GM12878 (cell line): ENCODE data around the gene ASIC4. TPM values are rescaled to one million over a fixed set of nuclear protein-coding genes. Genes with fewer than 3 reads are reported as not detected.

ENCODE experiments used
- ATAC-seq: fragments of 200-7000 bp; cut with Tn5 transposase; 3 replicates; pipeline ENCODE4 v1.9.1; 2020; ENCODE audit warnings: mild to moderate bottlenecking, moderate library complexity
- BruUV-seq: library from RNA; stranded (reverse); fragments of 400-500 nt; replicated peaks from 2 replicates; lab custom pipeline; 2021; lab: Mats Ljungman, UMichigan
- CTCF ChIA-PET: fragments of 300-600 bp; sonication (Branson Sonifier 250); formaldehyde crosslinking; extraction: SDS; loops from one replicate; lab custom pipeline; 2021; ENCODE audit warnings: inconsistent platforms; lab: Yijun Ruan, JAX
- POLR2A ChIA-PET: fragments of 350-600 bp; formaldehyde crosslinking; extraction: SDS; loops from one replicate; lab custom pipeline; 2021; ENCODE audit warnings: inconsistent platforms; lab: Charles Lee
- RAD21 ChIA-PET: fragments of 300-600 bp; sonication (Branson Sonifier 250); formaldehyde crosslinking; loops from one replicate; lab custom pipeline; 2023; ENCODE audit warnings: antibody characterized with exemption; ENCODE audit not compliant: unreplicated experiment; lab: Charles Lee
- SMC1A ChIA-PET: fragments of 300-600 bp; sonication (Branson Sonifier 250); formaldehyde crosslinking; loops from one replicate; lab custom pipeline; 2023; ENCODE audit not compliant: unreplicated experiment, uncharacterized antibody; lab: Charles Lee
- DNase-seq: peaks from one replicate; pipeline ENCODE4 v3.0.0-alpha.2; 2011; ENCODE audit warnings: low read depth, low spot score
- FAIRE-seq: peaks from 3 replicates; lab custom pipeline; 2011; peaks lifted over from hg19 to GRCh38; lab: Jason Lieb, UNC
- H2AFZ ChIP-seq: 2 replicates; pipeline ENCODE4 v1.6.0; 2011; ENCODE audit warnings: low read depth, low read length, control low read depth; ENCODE audit not compliant: control insufficient read depth
- H3K27ac ChIP-seq: 2 replicates; pipeline ENCODE4 v1.5.1; 2011; ENCODE audit warnings: control low read depth; ENCODE audit not compliant: control insufficient read depth, insufficient read depth
- H3K27me3 ChIP-seq, 2 experiments: replicated peaks in 1 of 2; 2 replicates each; pipeline versions ENCODE4 v1.6.0 to v1.6.1; 2011; ENCODE audit warnings: low read length in 1 of 2; ENCODE audit not compliant: control insufficient read depth in 2 of 2, insufficient read depth in 2 of 2
- H3K36me3 ChIP-seq, 2 experiments: 2 replicates each; pipeline ENCODE4 v1.5.1; 2011; ENCODE audit warnings: low read length in 1 of 2; ENCODE audit not compliant: control insufficient read depth in 2 of 2, insufficient read depth in 2 of 2
- H3K4me1 ChIP-seq: 2 replicates; pipeline ENCODE4 v1.6.1; 2011; ENCODE audit warnings: mild to moderate bottlenecking, low read length, moderate library complexity, mixed read lengths; ENCODE audit not compliant: control insufficient read depth, insufficient read depth
- H3K4me2 ChIP-seq: 2 replicates; pipeline ENCODE4 v1.6.0; 2011; ENCODE audit warnings: control low read depth; ENCODE audit not compliant: control insufficient read depth, insufficient read depth
- H3K4me3 ChIP-seq: fragments of 200-600 bp; sonication (generic); 2 replicates; pipeline ENCODE4 v1.5.1; 2016
- H3K79me2 ChIP-seq: 2 replicates; pipeline ENCODE4 v1.6.0; 2011; ENCODE audit warnings: low read length; ENCODE audit not compliant: control insufficient read depth, insufficient read depth
- H3K9ac ChIP-seq: 2 replicates; pipeline ENCODE4 v1.8.0; 2011; ENCODE audit warnings: low read length, control low read depth, mixed read lengths; ENCODE audit not compliant: control insufficient read depth, insufficient read depth
- H3K9me3 ChIP-seq: replicated peaks from 3 replicates; pipeline ENCODE4 v1.5.1; 2011; ENCODE audit warnings: mild to moderate bottlenecking, low read length; ENCODE audit not compliant: control insufficient read depth, insufficient read depth
- H4K20me1 ChIP-seq: 2 replicates; pipeline ENCODE4 v1.6.0; 2011; ENCODE audit not compliant: control insufficient read depth, insufficient read depth
- NRF1 ChIP-seq: conservative IDR thresholded peaks from 2 replicates; pipeline ENCODE4 v1.6.1; 2011; ENCODE audit warnings: mild to moderate bottlenecking, low read depth, low read length, improper control_type of control experiment
- ZBTB11 ChIP-seq: fragments of 450-650 bp; formaldehyde crosslinking; IDR thresholded peaks from 2 replicates; pipeline ENCODE4 v1.5.0; 2022; ENCODE audit warnings: mild to moderate bottlenecking, missing genetic modification characterization
- ZBTB33 ChIP-seq: fragments of 450-650 bp; IDR thresholded peaks from 2 replicates; pipeline ENCODE4 v1.6.1; 2017; ENCODE audit warnings: mild to moderate bottlenecking
- WGBS: methylation state at CpG from one replicate; pipeline ENCODE4 v1.1.6; 2016; ENCODE audit warnings: low lambda C conversion rate; ENCODE audit not compliant: insufficient replicate concordance, insufficient coverage; ENCODE audit errors: missing lambda C conversion rate; 5-methylcytosine and 5-hydroxymethylcytosine counted together
- in situ Hi-C: fragments of 300-500 bp; cut with MboI; formaldehyde crosslinking; loops from 9 replicates; pipeline ENCODE4 v1.14.3; 2018; ENCODE audit warnings: mixed read lengths
- intact Hi-C: fragments of 100-400 bp; cut with micrococcal nuclease; formaldehyde crosslinking; loops from one replicate; pipeline ENCODE4 v1.14.2; 2022; ENCODE audit not compliant: unreplicated experiment
- polyA plus RNA-seq, 11 experiments: library from polyadenylated mRNA; depleted of rRNA in 4 of 11; unstranded in 6 of 11; stranded (reverse) in 5 of 11; fragments of >200 nt; fragmentation: Nextera tagmentation in 4 of 11; fragmentation: Illumina TruSeq in 1 of 11; extraction: Ambion mirVana in 4 of 11; extraction: Trizol in 1 of 11; gene quantifications; 1 replicate in 1 of 11; 2 replicates in 10 of 11; pipeline versions ENCODE4 v1.2.1 to v1.2.3, GENCODE V29; 2011 to 2016; ENCODE audit warnings: inconsistent platforms in 2 of 11, missing spikeins in 2 of 11, low read depth in 1 of 11
- total RNA-seq, 4 experiments: library from RNA; depleted of rRNA in 3 of 4; stranded (reverse); fragments of >200 nt in 3 of 4; fragmentation: Illumina TruSeq in 1 of 4; extraction: Trizol in 1 of 4; gene quantifications; 2 replicates each; pipeline versions ENCODE4 v1.2.1 to v1.2.3, GENCODE V29; 2013 to 2021

ASIC4 gene
- total and polyA plus RNA-seq, 10 of the 15 experiments (the other 5 are each of a cell fraction or from before 2014, with no cell fraction given), result 0.01 TPM; not detected in 9

DNA sequence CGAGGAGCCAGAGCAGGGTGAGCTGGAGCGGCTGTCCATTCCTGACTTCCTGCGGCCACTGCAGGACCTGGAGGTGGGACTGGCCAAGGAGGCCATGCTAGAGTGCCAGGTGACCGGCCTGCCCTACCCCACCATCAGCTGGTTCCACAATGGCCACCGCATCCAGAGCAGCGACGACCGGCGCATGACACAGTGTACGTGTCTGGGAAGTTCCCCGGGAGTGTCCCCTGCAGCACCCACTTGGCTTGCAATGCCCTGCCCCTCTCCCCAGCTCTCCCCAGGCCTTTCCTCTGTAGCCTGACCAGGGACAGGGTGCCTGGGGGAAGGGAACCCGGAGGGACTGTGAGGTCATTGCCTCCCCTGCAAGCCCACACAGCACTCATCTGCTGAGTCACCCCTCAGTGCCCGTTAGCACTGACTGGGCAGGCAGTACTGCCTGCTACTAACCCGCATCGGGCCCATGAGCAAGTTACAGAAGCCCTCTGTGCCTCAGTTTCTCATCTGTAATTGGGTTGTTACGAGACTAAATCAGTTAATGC, 45.0 kb upstream of the ASIC4 start:
- Histone ChIP-seq H3K4me3 (no peak overlapping the region), H3K27me3 (no peaks in the 10 kb centered on the region), H3K27ac (no peak overlapping the region), H3K9ac (no peak overlapping the region), H3K79me2 (no peaks in the 10 kb centered on the region), H3K36me3 (no peaks in the 10 kb centered on the region), H4K20me1 (no peaks in the 10 kb centered on the region), H3K4me1 (no peaks in the 10 kb centered on the region), H2AFZ (no peak overlapping the region), H3K4me2 (no peak overlapping the region), H3K9me3 (no peaks in the 10 kb centered on the region)
- WGBS, result 57% methylated on average over 16 of the region's 16 CpGs
- POLR2A ChIA-PET, result no interaction called here
- in situ Hi-C loops, result no loop called here
- intact Hi-C loops, result no loop called here
- FAIRE-seq (no peak), DNase-seq (no peak), ATAC-seq (no peak)
- CTCF ChIA-PET, result interaction anchor here (0.9 kb wide), 1 partner anchor 28 kb away, joined by 3 read pairs; no protein-coding TSS in a partner anchor
- TF ChIP-seq ZBTB11 (CRISPR knock-in tag), result no peak
- TF ChIP-seq NRF1, result no peak
- no peak for TF ChIP-seq ZBTB33
- SMC1A ChIA-PET, result no interaction called here
- RAD21 ChIA-PET, result no interaction called here
- BruUV-seq, result no TSS peak
